Glomerular visceral epithelial cell (primary cell): ENCODE measurements around the gene PTPN1.
A peak's percentile ranks its signal among the peaks of the same experiment; 100 is the strongest.
"Not testable (repeated sequence)": the region's sequence is repeated elsewhere in the genome, so short reads cannot be mapped to it uniquely, and the experiment has no call there.

Experiments used
- DNase-seq: peaks from one replicate; pipeline ENCODE4 v3.0.0-alpha.2; 2016; ENCODE audit errors: extremely low spot score

PTPN1 gene

GRCh38 chr20:50532221-50532620, 22.0 kb downstream of the PTPN1 start:
- peak; percentile 46 for DNase-seq

DNA sequence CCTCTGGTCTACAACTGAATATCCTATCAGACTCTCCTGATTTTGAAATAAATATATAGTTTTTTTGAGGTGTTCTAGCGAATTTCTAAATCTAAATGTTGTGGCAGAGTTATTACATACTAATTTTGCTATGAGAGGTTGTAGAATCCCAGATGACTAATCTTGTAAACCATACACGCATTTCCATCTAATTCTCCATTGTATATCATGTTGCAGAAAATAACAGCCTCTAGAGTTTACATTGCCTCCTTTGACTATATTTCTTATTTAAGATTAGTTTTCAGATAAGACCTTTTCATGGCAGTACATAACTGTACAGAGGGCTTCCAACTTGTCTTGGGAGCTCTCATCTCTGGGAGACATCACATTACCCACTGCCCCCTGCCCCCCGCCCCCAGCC, 22.9 kb downstream of the PTPN1 start:
- DNase-seq: no peak

- DNase-seq: no peak
Observed at GRCh38 chr20:50533464-50533863, 23.3 kb downstream of the PTPN1 start.

DNA sequence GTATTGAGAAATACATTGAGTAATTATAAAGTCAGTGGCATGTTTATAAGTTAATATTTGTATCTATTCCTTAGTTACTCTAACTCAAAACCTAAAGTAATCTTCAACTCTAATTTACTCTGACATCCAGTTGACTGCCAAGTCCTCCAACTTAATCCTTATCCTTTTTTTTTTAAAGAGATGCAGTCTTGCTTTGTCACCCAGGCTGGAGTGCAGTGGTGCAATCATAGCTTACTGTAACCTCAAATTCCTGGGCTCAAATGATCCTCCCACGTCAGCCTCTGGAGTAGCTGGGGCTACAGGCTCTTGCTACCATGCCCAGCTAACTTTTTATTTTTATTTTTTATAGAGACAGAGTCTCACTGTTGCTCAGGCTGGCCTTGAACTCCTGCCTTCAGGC, 24.4 kb downstream of the PTPN1 start:
- peak; percentile 78 for DNase-seq

- no peak for DNase-seq
Observed at GRCh38 chr20:50535162-50535561, 25.0 kb downstream of the PTPN1 start.

DNA sequence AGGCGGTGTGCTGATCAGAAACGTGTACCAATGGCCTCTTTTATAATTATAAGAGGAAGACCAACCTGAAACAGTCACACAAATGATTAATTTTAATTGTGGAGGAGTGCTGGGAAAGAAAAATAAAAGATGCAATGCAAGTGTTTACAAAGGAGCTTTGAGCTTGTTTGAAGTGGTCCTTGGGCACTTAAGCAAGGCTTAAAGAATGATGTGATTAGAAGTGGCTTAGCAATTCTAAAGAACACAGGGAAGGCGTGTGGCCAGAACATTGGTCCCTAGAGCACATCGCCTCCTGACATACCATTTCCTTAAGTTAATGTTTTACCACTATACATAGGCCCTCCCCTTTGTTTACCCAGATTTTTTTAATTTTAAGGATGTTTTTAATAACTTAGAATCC, 26.1 kb downstream of the PTPN1 start:
- DNase-seq: no peak

GRCh38 chr20:50537546-50538201, 27.5 kb downstream of the PTPN1 start:
- DNase-seq: no peak

DNA sequence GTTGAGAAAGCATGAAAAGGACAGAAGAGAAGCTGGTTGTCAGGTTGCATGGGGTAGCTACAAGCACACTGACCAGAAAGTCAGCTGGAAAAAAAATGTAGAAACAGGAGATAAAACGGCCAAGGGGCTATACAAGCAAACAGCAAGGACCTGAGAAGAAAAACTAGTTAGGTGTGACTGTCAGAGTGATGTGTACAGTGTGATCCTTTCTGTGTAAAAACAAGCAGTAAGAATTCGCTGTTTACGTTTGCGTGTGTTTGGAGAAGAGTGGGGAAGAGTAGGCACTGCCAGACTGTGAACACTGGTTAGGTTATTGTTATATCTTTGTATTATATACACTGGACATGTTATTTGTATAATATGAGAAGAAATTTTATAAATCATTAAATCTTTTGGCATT, 28.1 kb downstream of the PTPN1 start:
- no peak for DNase-seq

- not testable (repeated sequence) for DNase-seq
Observed at GRCh38 chr20:50539798-50540197, 29.6 kb downstream of the PTPN1 start.

DNA sequence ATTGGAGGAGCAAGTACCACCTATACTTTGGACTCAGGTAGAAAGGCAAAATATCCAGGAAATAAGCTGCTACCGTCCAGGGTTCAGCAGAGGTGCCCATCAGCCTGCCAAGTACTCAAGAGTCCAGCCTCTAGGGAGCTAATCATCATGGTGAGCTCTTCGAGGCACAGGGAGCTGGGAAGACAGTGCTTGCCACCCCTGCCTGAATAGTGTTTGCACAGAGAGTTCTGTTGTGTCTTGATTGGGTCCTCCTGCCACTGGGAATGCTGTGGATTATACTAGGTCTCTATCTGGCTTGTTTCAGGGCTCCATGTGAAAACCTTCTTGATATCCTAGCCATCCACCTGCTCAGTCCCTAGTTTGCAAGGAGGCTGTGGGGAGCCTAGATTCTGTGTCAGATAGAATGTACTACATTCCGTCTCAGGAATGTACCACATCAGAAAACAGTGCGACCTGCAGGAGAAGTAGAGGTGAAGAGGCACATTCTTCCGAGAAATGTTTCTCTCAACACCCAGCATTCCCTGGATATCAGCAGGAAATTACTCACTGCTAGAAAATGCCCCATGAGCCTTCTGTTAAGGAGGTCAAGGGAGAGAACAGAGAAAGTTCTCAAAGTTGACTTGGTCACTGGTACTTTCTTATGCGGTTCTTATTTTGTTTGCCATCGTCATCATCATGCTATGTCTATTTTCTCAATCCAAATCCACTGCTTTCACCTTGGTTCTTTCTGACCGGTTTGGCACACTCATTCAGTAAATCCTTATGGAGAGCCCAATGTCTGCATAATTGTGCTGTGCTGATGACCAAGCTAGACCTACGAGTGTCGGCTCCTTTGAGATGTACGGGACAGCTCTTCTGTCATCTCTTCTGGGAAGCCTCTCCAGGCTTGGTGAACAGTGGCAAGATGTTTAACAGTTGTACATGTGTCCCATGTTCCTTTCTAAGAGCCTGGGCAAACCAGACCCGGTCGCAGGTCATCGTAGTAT, 30.7 kb downstream of the PTPN1 start:
- DNase-seq: peak; percentile 96

- no peak for DNase-seq
Observed at GRCh38 chr20:50541606-50542041, 31.4 kb downstream of the PTPN1 start.

DNA sequence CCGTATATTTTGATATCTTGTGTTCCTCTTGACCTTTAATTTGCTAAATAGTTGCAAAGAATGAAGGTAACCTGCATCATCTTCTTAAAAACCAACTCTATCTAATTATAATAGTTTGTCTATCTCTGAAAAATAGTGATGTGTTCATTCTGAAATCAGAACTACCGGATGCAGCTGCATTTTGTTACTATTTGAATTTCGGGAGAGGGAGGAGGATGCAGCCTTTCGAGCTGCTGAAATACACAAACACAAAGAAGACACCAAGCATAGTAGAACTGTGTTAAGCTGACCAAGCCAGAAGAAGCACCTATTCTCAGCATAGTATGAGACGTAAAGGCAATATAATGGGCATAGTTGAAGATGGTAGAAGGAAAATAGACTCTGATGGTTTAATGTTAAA, 33.1 kb downstream of the PTPN1 start:
- no peak for DNase-seq

DNA sequence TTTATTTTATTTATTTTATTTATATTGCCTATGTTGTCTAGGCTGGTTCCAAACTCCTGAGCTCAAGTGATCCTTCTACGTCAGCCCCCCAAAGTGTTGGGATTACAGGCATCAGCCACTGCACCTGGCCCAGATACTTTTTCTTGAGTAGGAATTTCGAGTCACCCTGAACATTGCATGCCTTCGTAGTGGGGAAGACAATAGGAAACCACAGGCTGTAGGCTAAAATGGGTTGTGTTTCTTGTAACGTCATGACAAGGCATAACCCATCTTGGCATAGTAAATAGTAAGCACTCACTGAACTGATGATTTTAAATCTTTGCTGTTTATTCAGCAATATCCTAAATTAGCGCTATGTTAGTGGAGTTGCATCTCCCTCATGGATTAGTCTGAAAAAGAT, 34.9 kb downstream of the PTPN1 start:
- no peak for DNase-seq

DNA sequence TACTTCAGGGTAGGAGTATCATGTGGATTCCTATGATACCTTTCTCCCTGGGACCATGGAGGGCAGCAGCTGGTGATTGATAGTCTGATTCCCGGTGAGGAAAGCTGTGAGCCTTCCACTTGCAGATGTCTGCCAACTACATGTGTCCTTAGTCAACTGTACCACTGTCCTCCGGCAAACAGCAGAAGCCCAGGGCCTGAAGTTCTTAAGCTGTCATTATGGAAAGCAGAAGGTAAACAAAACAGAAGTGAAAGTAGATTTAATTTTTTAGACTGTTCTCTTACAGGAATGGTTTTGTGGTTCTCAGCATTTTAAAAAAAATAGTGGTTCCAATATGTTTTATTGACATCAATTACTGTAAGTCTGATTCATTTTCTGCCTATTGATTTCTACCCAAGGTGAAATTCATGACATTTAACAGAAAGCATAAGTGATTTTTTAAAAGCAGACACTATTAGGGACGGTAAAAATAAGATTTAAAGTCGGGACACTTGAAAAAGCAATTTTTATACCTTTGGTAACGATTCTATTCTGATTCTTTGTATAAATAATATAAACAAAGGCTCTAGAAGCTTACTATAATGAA, 36.6 kb downstream of the PTPN1 start:
- DNase-seq: no peak

- no peak for DNase-seq
Observed at GRCh38 chr20:50547964-50548363, 37.8 kb downstream of the PTPN1 start.

- DNase-seq: no peak
Observed at GRCh38 chr20:50548396-50548795, 38.2 kb downstream of the PTPN1 start.

- no peak for DNase-seq
Observed at GRCh38 chr20:50550531-50550930, 40.3 kb downstream of the PTPN1 start.

GRCh38 chr20:50551288-50551687, 41.1 kb downstream of the PTPN1 start:
- DNase-seq: no peak

GRCh38 chr20:50552979-50553378, 42.8 kb downstream of the PTPN1 start:
- DNase-seq: no peak

GRCh38 chr20:50554694-50555579, 44.8 kb downstream of the PTPN1 start:
- no peak for DNase-seq

- no peak for DNase-seq
Observed at GRCh38 chr20:50555662-50556061, 45.5 kb downstream of the PTPN1 start.
